ENCODE results near the gene OR2V2. TPM values are rescaled to one million over a fixed set of nuclear protein-coding genes. Genes with fewer than 3 reads are reported as not detected.

OR2V2 gene
- total and polyA plus RNA-seq, 4 donors: not detected

DNA sequence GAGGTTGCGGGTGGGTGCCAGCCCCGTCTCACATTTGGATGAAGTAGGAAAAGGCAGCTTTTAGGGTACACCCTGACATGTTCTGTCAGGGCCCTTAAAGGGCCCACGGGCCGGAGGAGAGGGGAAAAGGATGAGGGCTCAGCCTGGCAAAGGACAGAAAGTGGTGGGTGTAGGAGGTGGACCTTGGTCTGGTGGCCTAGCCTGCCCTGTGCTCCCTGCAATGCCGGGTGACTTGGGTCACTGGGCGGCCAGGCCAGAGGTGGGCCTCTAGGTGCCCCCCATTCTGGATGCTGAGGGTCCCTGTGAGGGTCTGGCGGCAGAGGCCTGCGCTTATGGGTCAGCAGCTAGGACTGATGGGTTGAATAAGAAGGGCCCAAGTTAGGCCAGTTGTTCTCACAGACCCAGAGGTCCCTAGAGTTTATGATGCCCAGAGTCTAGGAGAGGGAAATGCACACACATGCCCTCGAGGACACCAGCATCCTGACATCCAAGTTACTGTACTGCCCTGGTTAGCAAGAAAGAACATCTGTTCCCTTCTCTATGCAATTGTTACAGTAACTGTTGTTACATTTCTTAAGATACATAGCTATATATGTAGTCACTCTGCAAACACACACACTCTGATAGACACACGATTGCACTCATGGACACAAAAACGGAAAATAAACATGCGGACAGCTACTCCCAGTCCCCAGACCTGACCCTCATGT, 45.1 kb downstream of the OR2V2 start:
- H3K9me3 ChIP-seq (ENCODE audit: control insufficient read depth in 4 of 4, insufficient read depth in 3 of 4, low read length in 3 of 4): no peaks in the 10 kb centered on the region
- H3K4me3 ChIP-seq: peak overlapping the region; percentile 86
- H3K27ac ChIP-seq (ENCODE audit: low read depth in 1 of 2, low read length in 1 of 2): peak overlapping the region; percentile 92 to 95
- ATAC-seq (ENCODE audit: insufficient read depth, low FRiP score): no peak
- H3K27me3 ChIP-seq (ENCODE audit: control insufficient read depth in 3 of 3, insufficient read depth in 3 of 3, low read length in 2 of 3): no peaks in the 10 kb centered on the region
- H3K9ac ChIP-seq (ENCODE audit: insufficient read depth in 1 of 2, low read length in 2 of 2): peak overlapping the region; percentile 65 to 74
- TF ChIP-seq, protein P1, sequence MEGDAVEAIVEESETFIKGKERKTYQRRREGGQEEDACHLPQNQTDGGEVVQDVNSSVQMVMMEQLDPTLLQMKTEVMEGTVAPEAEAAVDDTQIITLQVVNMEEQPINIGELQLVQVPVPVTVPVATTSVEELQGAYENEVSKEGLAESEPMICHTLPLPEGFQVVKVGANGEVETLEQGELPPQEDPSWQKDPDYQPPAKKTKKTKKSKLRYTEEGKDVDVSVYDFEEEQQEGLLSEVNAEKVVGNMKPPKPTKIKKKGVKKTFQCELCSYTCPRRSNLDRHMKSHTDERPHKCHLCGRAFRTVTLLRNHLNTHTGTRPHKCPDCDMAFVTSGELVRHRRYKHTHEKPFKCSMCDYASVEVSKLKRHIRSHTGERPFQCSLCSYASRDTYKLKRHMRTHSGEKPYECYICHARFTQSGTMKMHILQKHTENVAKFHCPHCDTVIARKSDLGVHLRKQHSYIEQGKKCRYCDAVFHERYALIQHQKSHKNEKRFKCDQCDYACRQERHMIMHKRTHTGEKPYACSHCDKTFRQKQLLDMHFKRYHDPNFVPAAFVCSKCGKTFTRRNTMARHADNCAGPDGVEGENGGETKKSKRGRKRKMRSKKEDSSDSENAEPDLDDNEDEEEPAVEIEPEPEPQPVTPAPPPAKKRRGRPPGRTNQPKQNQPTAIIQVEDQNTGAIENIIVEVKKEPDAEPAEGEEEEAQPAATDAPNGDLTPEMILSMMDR (IDR thresholded peaks at IDR 0.05; ENCODE audit: control extremely low read depth, extremely low read depth): no peak
- peaks cover 0 to 22% (median 4%) of the 10 kb centered on the region in 5 donors for H3K4me1 ChIP-seq (ENCODE audit: control insufficient read depth in 5 of 5, insufficient read depth in 5 of 5, low read length in 5 of 5)
- H3K36me3 ChIP-seq (ENCODE audit: control insufficient read depth in 4 of 4, insufficient read depth in 4 of 4, low read length in 4 of 4): no peaks in the 10 kb centered on the region
- DNase-seq: peak in 1 of 3 donors; percentile 10
- 52 to 69% methylated on average over 10 to 12 of the region's 12 CpGs for WGBS, 2 donors

DNA sequence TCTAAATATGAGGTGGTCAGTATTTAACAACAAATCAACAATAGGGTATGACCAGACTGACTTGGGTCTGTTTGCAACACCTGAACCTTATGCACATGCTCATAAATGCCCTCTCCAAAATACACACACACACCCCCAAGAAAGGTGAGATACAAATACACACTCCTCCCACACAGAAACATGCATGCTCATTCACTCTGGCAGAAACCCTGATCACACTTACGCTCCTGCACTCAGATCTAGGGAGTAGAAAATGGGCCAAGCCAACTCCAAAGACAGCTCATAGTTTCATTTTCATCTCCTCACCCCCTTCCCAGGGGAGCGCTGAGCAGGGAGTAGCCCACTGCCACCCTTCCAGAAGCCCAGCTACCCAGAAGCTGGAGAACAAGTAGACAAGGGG, 46.3 kb downstream of the OR2V2 start:
- WGBS, 2 donors: 62 to 96% methylated on average over 2 of the region's 2 CpGs
- Histone ChIP-seq H3K9me3 (ENCODE audit: control insufficient read depth in 4 of 4, insufficient read depth in 3 of 4, low read length in 3 of 4) (no peaks in the 10 kb centered on the region), H3K27me3 (ENCODE audit: control insufficient read depth in 3 of 3, insufficient read depth in 3 of 3, low read length in 2 of 3) (no peaks in the 10 kb centered on the region), H3K36me3 (ENCODE audit: control insufficient read depth in 4 of 4, insufficient read depth in 4 of 4, low read length in 4 of 4) (no peaks in the 10 kb centered on the region), H3K4me1 (ENCODE audit: control insufficient read depth in 5 of 5, insufficient read depth in 5 of 5, low read length in 5 of 5) (peaks cover 0 to 22% (median 4%) of the 10 kb centered on the region in 5 donors), H3K4me3 (no peak overlapping the region), H3K9ac (ENCODE audit: insufficient read depth in 1 of 2, low read length in 2 of 2) (no peak overlapping the region), H3K27ac (ENCODE audit: low read depth in 1 of 2, low read length in 1 of 2) (no peak overlapping the region)
- DNase-seq (no peak), ATAC-seq (ENCODE audit: insufficient read depth, low FRiP score) (no peak)
- TF ChIP-seq, protein P1 (IDR thresholded peaks at IDR 0.05; ENCODE audit: control extremely low read depth, extremely low read depth): no peak

DNA sequence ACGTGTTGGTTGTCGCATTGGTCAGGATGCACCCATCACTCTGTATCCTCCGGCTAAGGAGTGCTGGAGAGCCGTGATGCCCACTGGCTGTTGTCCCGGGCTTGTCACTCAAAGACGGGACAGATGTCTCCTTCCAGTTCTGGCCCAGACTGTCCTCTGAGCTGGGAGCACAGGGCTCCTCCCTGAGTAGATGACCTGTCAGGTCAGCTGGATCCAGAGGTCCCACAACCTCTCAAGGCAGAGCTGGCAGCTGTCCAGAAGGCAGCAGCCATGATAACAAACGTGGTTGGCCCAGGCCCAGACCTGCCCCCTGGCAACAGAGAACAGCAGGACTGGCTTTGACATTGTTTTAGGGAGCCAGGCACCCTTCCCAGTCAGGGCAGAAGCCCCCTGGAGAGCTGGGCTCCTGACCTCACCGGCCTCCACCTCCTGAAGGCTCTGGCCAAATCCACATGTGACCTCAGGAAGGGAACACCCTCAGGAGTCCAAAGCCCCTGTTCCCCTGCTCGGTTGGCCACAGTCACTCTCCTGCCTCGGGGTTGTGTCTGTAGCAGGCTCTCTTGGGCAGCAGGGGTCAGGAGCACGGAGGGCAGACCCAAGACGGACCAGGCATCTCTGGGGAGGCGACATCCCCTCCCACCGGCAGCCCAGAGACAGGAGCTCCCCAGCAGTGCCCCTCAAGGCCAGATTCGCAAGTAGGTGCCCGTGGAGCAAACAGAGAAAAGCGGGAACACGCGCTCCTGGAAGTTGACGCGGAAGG, 47.3 kb downstream of the OR2V2 start:
- Histone ChIP-seq H3K36me3 (ENCODE audit: control insufficient read depth in 4 of 4, insufficient read depth in 4 of 4, low read length in 4 of 4) (no peaks in the 10 kb centered on the region), H3K9me3 (ENCODE audit: control insufficient read depth in 4 of 4, insufficient read depth in 3 of 4, low read length in 3 of 4) (no peaks in the 10 kb centered on the region), H3K4me3 (no peak overlapping the region), H3K4me1 (ENCODE audit: control insufficient read depth in 5 of 5, insufficient read depth in 5 of 5, low read length in 5 of 5) (peaks cover 0 to 22% (median 4%) of the 10 kb centered on the region in 5 donors), H3K27ac (ENCODE audit: low read depth in 1 of 2, low read length in 1 of 2) (no peak overlapping the region), H3K9ac (ENCODE audit: insufficient read depth in 1 of 2, low read length in 2 of 2) (no peak overlapping the region), H3K27me3 (ENCODE audit: control insufficient read depth in 3 of 3, insufficient read depth in 3 of 3, low read length in 2 of 3) (peaks cover 0 to 4% (median under 1%) of the 10 kb centered on the region in 3 donors)
- TF ChIP-seq, protein P1 (IDR thresholded peaks at IDR 0.05; ENCODE audit: control extremely low read depth, extremely low read depth): no peak
- ATAC-seq (ENCODE audit: insufficient read depth, low FRiP score): no peak
- WGBS, 2 donors: 77 to 78% methylated on average over 21 of the region's 21 CpGs
- DNase-seq: peak in 2 of 3 donors; percentile 23 to 38

Measured in lung (tissue), 12 donors.